HEK293T (cell line): ENCODE data around the gene NPAS3.

Source experiments
- CTCF ChIA-PET: fragments of 350-600 bp; formaldehyde crosslinking; extraction: SDS; loops from one replicate; lab custom pipeline; 2021; ENCODE audit warnings: antibody characterized with exemption, inconsistent platforms; lab: Yijun Ruan, JAX
- POLR2A ChIA-PET: fragments of 350-600 bp; formaldehyde crosslinking; extraction: SDS; loops from one replicate; lab custom pipeline; 2020; ENCODE audit warnings: antibody characterized with exemption, inconsistent platforms; lab: Yijun Ruan, JAX
- DNase-seq: peaks from one replicate; pipeline ENCODE4 v3.0.0; 2012; ENCODE audit warnings: mixed read lengths; ENCODE audit errors: extremely low spot score
- ARNT ChIP-seq: fragments of 450-650 bp; IDR thresholded peaks from 2 replicates; pipeline ENCODE4 v1.6.1; 2017; ENCODE audit warnings: mild to moderate bottlenecking
- BHLHE40 ChIP-seq: fragments of 450-650 bp; IDR thresholded peaks from 2 replicates; pipeline ENCODE4 v1.6.1; 2016; ENCODE audit warnings: mild to moderate bottlenecking, moderate library complexity, borderline replicate concordance
- CTBP1 ChIP-seq: fragments of 450-650 bp; IDR thresholded peaks from 2 replicates; pipeline ENCODE4 v1.6.1; 2016; ENCODE audit warnings: borderline replicate concordance
- ELF4 ChIP-seq: fragments of 450-650 bp; IDR thresholded peaks from 2 replicates; pipeline ENCODE4 v1.6.1; 2017; ENCODE audit warnings: antibody characterized with exemption
- FOXA1 ChIP-seq: fragments of 450-650 bp; IDR thresholded peaks from 2 replicates; pipeline ENCODE4 v1.6.1; 2016; ENCODE audit warnings: mild to moderate bottlenecking
- FOXK2 ChIP-seq: fragments of 450-650 bp; IDR thresholded peaks from 2 replicates; pipeline ENCODE4 v1.6.1; 2016; ENCODE audit warnings: mild to moderate bottlenecking
- FOXM1 ChIP-seq: fragments of 450-650 bp; IDR thresholded peaks from 2 replicates; pipeline ENCODE4 v1.6.1; 2017; ENCODE audit warnings: mild to moderate bottlenecking, borderline replicate concordance
- HDGF ChIP-seq: fragments of 450-650 bp; IDR thresholded peaks from 2 replicates; pipeline ENCODE4 v1.6.1; 2017; ENCODE audit warnings: antibody characterized with exemption, borderline replicate concordance
- L3MBTL2 ChIP-seq: fragments of 450-650 bp; conservative IDR thresholded peaks from 2 replicates; pipeline ENCODE4 v1.6.1; 2016; ENCODE audit warnings: mild to moderate bottlenecking
- LEF1 ChIP-seq: fragments of 450-650 bp; IDR thresholded peaks from 2 replicates; pipeline ENCODE4 v1.6.1; 2017; ENCODE audit warnings: mild to moderate bottlenecking, borderline replicate concordance
- NFRKB ChIP-seq: fragments of 450-650 bp; IDR thresholded peaks from 2 replicates; pipeline ENCODE4 v1.6.1; 2016; ENCODE audit warnings: mild to moderate bottlenecking, moderate library complexity
- SP1 ChIP-seq: fragments of 450-650 bp; IDR thresholded peaks from 2 replicates; pipeline ENCODE4 v1.6.1; 2017
- SUZ12 ChIP-seq: fragments of 450-650 bp; IDR thresholded peaks from 2 replicates; pipeline ENCODE4 v1.6.1; 2016; ENCODE audit warnings: mild to moderate bottlenecking
- TARDBP ChIP-seq: fragments of 450-650 bp; IDR thresholded peaks from 2 replicates; pipeline ENCODE4 v1.6.1; 2016
- ZNF384 ChIP-seq: fragments of 450-650 bp; IDR thresholded peaks from 2 replicates; pipeline ENCODE4 v1.6.1; 2016
- TF ChIP-seq, protein P1 (sequence below): fragments of 450-650 bp; IDR thresholded peaks from 2 replicates; pipeline ENCODE4 v1.6.1; 2016

NPAS3 gene

DNA sequence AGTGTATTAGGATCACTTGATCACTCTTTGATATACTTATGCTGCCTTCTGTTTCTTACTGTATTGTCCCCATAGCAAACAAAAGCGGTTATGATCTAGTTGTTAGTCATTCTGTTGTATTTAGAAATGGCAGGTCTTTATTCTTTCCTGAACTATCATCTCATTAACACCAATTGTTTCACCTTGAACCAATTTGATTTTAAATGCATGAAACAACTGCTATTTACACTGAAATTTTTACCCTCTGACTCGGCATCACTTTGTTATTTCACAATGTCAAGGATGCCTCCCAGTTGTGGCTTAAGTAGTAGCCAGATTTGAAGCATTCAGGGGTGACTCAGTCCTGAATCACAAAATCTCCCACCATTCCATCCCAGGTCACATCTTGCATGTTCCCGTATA, 708.7 kb downstream of the NPAS3 start:
- no peak for DNase-seq
- TF ChIP-seq LEF1 (no peak), ARNT (no peak), BHLHE40 (no peak), HDGF (no peak), FOXA1 (no peak), SUZ12 (no peak), FOXK2 (no peak), TARDBP (no peak), L3MBTL2 (no peak), NFRKB (no peak), FOXM1 (no peak), SP1 (no peak), ELF4 (no peak), ZNF384 (no peak), CTBP1 (no peak)
- TF ChIP-seq, protein P1, sequence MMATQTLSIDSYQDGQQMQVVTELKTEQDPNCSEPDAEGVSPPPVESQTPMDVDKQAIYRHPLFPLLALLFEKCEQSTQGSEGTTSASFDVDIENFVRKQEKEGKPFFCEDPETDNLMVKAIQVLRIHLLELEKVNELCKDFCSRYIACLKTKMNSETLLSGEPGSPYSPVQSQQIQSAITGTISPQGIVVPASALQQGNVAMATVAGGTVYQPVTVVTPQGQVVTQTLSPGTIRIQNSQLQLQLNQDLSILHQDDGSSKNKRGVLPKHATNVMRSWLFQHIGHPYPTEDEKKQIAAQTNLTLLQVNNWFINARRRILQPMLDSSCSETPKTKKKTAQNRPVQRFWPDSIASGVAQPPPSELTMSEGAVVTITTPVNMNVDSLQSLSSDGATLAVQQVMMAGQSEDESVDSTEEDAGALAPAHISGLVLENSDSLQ = no peak
- CTCF ChIA-PET = no interaction called here
- POLR2A ChIA-PET = no interaction called here

DNA sequence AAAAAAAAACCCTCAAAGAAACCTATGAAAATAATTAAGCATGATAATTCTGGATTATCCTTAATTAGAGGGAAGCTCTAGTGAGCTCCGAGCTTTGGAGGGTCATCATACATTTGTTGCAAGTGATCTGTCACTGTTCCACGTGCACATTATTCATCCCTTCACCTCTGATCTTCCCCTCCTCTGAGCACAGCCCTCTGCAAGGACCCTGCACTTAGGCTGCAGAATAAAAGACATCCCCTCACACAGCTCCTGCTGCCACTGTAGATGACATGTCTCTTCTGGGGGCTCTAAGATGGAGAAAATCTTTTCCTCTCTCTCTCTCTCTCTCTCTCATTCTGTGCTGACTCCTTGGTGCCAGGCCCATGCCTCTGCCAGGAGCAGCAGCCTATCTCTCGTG, 711.8 kb downstream of the NPAS3 start:
- TF ChIP-seq ARNT = no peak
- TF ChIP-seq L3MBTL2 = no peak
- no peak for TF ChIP-seq FOXK2
- no peak for TF ChIP-seq FOXM1
- TF ChIP-seq TARDBP = no peak
- no peak for TF ChIP-seq BHLHE40
- no peak for TF ChIP-seq ELF4
- TF ChIP-seq CTBP1 = no peak
- no peak for TF ChIP-seq NFRKB
- TF ChIP-seq SP1 = no peak
- TF ChIP-seq ZNF384 = no peak
- TF ChIP-seq, protein P1 = no peak
- TF ChIP-seq LEF1 = no peak
- no peak for TF ChIP-seq SUZ12
- no peak for TF ChIP-seq HDGF
- no peak for TF ChIP-seq FOXA1
- DNase-seq = no peak
- CTCF ChIA-PET = no interaction called here
- POLR2A ChIA-PET = no interaction called here

DNA sequence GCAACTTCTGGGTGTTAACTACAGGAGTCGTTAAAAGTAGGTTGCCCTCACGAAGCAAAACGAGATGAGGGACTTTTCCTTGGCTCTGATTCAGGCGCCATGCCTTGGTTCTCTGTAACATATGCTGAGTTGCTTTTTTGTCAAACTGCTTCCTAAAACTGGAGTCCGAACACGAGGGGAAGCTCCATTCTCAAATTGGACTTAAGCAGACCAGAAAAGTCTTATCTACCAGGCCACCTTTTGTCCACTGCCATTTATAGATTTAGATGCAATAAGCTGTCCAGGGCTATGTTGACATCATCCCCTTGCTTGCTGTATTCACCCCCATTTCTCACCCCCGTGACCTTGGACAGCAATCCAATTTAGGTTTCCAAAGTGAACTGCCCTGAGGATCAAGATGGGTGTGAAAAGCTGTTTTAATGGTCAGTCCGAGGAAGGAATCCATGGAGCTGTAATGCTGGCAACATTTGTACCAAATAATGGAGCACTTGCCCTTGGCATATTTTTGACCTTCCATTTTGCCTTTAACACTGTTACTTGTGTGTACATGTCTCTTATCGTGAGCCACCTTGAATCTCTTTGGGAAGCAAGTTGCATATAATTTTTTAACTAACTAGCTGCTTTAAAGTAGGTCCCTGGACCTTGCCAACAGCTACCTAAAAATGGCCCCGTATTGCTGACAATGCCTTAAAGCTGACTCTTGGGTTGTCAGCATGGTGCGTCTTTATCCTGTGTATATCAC, 714.1 kb downstream of the NPAS3 start:
- ChIA-PET POLR2A (no interaction called here), CTCF (no interaction called here)
- DNase-seq = no peak
- TF ChIP-seq FOXA1 = no peak
- no peak for TF ChIP-seq ARNT
- TF ChIP-seq, protein P1 = no peak
- TF ChIP-seq HDGF = no peak
- no peak for TF ChIP-seq CTBP1
- no peak for TF ChIP-seq NFRKB
- no peak for TF ChIP-seq FOXK2
- no peak for TF ChIP-seq SP1
- no peak for TF ChIP-seq FOXM1
- TF ChIP-seq SUZ12 = no peak
- TF ChIP-seq L3MBTL2 = no peak
- no peak for TF ChIP-seq ELF4
- no peak for TF ChIP-seq LEF1
- TF ChIP-seq ZNF384 = no peak
- TF ChIP-seq TARDBP = no peak
- TF ChIP-seq BHLHE40 = no peak

DNA sequence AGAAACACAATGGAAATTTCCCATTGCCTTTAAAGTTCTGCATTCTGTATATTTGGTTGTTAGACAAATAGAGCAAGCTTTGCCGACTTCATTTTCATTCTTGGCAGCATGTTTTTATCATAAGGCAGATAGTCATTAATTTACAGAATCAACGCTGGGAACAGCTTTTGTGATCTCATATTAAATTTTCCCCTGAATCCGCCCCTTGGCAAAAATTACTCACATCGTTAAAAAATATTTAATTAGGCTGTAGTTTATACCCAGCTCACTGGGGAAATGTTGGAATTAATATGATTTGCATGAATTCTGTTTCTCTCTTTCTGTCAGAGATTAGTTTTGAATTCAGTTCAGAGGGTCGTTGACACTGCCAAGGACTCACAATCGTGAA, 714.6 kb downstream of the NPAS3 start:
- DNase-seq = no peak
- ChIA-PET POLR2A (no interaction called here), CTCF (no interaction called here)
- TF ChIP-seq LEF1 (no peak), CTBP1 (no peak), ARNT (no peak), SP1 (no peak), TARDBP (no peak), L3MBTL2 (no peak), BHLHE40 (no peak), FOXK2 (no peak), HDGF (no peak), FOXM1 (no peak), FOXA1 (no peak), SUZ12 (no peak), ZNF384 (no peak), NFRKB (no peak), ELF4 (no peak)
- TF ChIP-seq, protein P1 = no peak

DNA sequence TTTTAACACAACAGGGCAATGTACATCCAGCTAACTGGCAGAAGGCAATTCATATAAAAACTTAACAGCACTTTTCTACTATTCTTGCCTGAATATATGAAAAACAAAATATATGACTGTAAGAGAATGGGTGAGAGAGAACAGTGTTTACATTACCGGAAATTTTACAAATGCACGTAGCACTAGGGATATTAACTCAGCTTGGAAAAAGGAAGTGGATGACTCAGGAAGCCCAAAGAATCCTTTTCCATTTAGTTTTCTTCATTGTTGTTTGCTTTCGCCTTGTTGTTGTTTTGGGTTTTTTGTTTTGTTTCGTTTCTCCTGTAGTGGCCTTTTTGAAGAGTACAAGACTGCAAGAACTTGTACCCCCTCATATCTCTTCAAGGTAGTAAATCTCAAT, 716.7 kb downstream of the NPAS3 start:
- no peak for TF ChIP-seq NFRKB
- no peak for TF ChIP-seq ZNF384
- no peak for TF ChIP-seq ARNT
- no peak for TF ChIP-seq BHLHE40
- TF ChIP-seq, protein P1 = no peak
- TF ChIP-seq CTBP1 = no peak
- TF ChIP-seq SP1 = no peak
- no peak for TF ChIP-seq LEF1
- no peak for TF ChIP-seq FOXM1
- TF ChIP-seq HDGF = no peak
- no peak for TF ChIP-seq SUZ12
- no peak for TF ChIP-seq TARDBP
- no peak for TF ChIP-seq FOXK2
- ChIA-PET CTCF (no interaction called here), POLR2A (no interaction called here)
- DNase-seq = no peak
